MV-4-11 (cell line): ENCODE data around the gene LZTR1.

Experiments used
- DNase-seq: peaks from one replicate; lab custom pipeline; 2025; lab: John Stamatoyannopoulos, UW

LZTR1 gene

DNA sequence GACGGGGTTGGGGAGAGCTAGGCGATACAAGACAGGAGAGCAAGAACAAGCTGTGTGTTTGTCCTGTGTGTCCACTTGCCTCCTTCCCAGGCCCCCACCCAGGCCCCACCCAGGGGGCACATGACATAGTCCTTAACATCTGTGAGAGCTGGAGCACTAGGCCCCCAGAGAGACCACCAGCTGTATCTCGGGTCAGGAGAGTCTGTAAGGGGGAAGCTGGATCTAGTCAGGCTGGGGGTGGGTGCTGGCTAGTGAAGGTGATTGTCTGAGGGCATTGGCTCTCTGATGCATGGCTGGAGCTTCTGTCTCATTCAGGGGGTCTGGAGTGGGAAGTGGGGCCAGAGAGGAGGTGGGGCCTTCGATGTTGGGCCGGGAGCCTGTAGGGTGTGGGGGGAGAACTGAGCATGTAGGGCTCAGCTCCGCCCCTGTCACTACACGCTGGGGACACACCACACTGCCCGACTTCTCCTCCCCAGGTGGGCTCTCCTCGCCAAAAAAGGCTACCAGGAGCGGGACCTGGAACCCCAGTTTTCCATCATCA, 33.4 kb downstream of the LZTR1 start:
- no peak for DNase-seq

DNA sequence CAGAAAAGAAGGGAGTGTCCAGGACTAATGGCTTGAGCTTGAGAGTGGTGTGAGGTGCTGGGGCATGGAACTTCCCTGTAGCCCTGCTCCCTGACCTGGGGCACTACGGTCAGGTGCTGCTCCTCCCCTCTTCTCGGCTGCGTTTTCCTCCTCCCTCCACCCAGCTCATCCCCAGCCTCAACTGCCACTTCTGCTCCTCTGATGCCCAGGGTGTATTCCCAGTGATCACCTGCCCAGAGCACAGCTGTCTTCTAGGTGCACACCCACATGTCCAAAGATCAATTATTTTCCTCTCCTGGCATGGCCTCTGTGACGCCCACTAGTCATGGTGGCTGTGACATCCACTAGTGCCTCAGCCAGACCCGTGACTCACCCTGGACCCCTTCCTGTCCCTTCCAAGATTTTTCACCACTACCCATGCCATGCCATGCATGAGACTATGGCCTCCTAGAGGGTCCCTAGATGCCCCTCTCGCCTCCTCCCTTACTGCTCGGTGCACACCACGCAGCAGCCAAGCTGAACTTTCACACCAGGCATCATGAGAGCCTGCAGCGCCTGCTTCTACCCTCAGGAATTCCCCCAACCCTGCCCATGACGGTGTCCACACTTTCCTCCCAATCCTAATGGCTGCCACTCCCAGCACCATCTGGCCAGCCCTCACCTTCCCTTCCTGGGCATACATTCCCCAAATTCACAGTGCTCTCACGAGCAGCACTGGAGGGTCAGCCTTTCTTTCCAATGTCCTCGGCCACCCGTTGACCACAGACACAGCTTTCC, 34.7 kb downstream of the LZTR1 start:
- DNase-seq, result no peak

DNA sequence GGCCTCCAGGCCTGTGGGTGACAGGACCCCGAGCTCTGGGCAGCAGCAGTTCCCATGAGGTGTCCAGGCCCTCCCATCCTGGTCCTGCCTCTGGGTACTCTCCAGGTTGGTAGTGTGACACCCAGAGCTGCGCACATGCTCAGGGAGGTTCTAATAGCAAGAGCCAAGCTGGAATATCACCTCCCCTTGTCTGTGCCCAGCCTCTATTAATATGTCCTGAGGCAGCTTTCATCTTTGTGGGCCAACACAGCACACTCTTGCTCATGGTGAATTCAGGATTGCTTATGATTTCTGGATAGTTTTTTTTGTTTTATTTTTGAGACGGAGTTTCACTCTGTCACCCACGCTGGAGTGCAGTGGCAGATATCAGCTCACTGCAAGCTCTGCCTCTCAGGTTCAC, 36.2 kb downstream of the LZTR1 start:
- DNase-seq, result no peak

DNA sequence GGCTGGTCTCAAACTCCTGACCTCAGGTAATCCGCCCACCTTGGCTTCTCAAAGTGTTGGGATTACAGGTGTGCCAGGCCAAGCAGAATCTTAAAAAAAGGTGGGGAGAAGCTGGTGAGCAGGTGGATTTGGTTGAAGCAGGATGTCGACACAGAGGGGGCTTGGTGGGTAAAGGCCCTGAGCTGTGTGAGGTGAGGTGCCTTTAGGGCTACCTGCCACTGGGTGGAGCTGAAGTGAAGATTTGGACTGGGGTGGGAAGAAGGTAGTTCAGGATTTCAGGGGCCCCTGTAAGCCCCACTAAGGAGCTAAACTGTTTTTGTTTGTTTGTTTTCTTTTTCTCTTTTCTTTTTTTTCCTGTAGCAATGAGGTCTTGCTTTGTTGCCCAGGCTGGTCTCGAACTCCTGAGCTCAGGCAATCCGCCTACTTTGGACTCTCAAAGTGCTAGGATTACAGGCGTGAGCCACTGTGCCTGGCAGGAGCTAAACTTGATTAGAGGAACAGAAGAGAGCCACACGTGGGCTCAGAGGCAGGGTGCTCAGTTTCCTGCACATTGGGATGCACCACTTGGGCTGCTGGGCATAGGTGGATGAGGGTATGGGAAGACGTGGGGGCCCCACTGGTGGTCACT, 38.8 kb downstream of the LZTR1 start:
- no peak for DNase-seq

DNA sequence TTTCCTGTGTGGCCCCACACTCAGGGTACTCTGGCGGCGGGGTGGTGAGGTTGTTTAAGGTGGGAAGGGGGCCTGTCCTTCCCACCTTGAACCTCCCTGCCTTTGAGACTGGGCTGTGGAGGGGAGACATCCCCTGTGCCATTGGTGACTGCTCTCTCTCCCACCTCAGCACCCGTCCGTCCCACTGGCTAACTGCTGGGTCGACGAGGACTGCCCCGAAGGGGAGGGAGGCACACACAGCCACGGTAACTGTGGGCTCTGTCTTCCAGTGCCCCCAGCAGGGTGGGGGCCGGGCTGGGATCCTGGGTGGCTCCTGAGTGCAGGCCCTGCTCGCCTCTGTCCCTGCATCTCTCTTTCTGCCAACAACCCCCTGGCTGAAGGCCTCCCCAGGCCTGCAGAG, 40.4 kb downstream of the LZTR1 start:
- DNase-seq, result no peak

DNA sequence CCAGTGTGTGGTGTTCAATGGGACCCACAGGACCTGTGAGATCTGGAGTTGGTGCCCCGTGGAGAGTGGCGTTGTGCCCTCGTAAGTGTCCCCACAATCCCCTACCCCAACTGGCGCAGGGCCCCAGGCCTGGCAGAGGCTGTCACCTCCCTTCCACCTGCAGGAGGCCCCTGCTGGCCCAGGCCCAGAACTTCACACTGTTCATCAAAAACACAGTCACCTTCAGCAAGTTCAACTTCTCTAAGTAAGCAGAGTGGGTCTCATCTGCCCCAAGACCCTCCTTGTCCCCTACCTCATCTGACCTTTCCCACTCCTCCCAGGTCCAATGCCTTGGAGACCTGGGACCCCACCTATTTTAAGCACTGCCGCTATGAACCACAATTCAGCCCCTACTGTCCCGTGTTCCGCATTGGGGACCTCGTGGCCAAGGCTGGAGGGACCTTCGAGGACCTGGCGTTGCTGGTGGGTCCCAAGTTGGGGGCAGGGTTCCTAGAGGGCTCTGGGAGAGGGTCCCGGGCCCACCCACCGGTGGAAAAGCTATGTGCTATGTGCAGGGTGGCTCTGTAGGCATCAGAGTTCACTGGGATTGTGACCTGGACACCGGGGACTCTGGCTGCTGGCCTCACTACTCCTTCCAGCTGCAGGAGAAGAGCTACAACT, 41.0 kb downstream of the LZTR1 start:
- DNase-seq, result no peak

DNA sequence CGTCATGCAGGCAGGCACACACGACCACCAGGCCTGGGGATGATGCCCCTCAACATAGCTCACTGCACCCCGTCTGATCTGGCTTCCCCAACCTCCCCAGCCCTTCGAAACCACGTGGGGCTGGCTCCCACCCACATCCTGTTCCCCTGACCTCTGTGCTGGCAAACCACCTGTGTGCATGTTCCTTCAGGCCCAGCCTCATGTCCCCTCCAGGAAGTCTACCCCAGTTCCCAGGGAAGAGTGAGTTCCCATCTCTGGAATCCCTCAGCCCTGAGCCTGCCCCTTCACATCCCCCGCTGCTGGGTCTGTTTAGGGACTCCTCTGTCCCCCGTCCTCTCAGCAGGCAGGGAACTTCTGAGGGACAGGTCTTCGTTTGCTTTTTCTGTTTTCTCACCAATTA, 43.2 kb downstream of the LZTR1 start:
- no peak for DNase-seq

DNA sequence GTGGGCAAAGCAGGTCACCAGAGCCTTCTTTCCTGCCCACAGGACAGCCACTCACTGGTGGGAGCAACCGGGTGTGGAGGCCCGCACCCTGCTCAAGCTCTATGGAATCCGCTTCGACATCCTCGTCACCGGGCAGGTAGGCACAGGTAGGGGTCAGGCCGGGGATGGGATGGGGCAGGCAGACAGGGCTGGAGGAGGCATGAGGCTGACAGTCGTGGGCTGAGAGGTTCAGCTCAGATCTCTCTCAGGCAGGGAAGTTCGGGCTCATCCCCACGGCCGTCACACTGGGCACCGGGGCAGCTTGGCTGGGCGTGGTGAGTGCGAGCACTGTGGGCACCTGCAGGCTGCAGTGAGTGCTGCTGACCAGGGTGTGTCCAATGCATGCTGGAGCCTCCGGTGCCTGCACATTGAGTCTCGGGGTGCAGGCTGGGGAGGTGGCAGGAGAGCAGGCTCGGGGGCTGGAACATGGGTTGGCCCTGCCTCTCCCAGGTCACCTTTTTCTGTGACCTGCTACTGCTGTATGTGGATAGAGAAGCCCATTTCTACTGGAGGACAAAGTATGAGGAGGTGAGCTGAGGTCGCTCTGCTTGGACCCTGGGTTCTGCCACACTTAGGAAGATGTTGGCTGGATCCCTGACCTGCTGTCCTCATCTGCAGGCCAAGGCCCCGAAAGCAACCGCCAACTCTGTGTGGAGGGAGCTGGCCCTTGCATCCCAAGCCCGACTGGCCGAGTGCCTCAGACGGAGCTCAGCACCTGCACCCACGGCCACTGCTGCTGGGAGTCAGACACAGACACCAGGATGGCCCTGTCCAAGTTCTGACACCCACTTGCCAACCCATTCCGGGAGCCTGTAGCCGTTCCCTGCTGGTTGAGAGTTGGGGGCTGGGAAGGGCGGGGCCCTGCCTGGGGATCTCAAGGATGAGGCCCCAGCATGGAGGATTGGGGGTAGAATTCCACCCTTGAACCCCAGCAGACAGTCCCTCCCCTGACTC, 44.0 kb downstream of the LZTR1 start:
- no peak for DNase-seq

DNA sequence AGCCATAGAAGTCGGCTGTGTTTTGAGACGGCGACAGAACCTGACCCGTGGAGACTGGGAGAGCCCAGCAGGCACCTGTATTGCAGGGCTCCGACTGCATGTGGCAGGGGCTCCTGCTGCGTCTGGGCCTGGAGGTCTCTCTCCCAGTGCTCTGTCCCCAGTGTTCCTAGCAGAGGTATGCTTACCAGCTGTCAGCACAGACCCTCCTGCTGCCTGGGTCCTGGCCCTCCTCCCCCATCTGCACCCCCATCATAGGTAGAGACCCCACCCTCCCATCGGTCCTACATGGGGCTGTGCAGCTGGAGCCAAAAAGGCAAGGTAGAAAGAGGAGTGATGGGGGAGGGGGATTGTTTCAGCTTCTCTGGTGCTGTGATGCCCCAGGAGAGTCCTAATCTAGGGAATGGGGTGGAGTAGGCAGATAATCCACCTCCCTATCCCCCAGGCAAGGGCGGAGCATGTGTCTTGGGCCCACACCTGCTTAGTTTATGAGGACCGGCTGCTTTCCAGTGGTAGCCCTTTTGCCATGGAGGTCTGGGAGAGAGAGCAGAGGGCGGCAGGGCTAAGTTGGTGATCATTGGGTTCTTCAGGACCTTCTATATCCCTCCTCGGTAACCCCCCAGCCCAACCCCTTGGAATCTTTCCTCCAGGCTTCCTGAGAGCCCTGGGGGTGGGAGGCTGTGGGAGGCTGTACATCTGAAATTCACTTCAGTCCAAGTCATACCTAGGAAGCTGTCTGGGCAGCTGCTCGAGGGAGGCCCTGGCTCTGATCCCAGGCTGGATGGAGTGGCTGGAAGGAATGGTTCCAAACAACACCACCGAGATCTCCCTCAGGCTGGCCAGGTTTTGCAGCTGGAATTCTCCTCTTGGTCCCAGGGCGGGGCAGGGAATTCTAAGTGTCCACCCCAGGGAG, 44.9 kb downstream of the LZTR1 start:
- no peak for DNase-seq

DNA sequence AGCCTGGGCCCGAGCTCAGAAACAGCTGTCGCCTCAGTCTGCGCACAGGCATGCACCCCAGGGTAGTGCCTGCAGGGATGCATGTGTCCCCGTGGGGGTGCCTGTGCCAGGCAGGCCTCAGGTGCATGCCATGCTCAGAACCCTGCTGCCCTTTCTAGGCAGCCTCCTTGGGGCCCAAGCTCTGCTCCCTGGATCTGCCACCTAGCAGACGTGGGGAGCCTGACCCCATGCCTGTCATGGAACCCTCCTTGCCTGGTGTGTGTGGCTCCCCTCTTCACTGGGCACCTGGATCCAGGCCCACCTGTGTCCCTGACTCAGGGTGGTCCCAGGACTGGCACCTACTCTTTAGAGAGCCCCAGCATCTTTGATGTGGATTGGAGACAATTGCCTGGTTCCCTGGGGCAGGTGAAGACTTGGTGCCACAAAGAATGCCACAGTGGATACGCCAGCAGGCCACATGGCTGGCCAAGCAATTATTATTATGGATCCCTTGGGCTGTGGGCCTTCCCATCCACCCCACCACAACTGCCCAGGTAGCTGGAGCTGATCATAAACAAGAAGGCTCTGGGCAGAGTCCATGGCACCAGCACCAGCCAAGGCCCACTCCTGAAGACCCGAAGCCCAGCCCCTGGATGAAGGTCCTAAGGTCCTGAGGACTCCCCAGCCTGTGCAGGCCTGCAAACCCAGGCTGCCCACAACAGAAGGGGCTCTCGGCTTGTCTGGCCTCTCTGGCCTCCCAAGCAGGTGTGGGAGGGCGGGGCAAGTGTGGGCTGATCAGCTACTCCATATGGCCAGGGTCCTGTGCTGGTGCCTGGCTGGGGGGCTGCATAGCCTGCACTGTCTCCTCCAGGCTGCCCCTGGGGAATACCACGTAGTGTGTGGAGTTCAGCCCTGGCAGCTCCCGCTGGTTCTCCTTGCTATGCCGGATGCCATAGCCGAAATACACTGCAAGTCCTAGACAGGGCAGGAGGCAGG, 46.5 kb downstream of the LZTR1 start:
- no peak for DNase-seq

DNA sequence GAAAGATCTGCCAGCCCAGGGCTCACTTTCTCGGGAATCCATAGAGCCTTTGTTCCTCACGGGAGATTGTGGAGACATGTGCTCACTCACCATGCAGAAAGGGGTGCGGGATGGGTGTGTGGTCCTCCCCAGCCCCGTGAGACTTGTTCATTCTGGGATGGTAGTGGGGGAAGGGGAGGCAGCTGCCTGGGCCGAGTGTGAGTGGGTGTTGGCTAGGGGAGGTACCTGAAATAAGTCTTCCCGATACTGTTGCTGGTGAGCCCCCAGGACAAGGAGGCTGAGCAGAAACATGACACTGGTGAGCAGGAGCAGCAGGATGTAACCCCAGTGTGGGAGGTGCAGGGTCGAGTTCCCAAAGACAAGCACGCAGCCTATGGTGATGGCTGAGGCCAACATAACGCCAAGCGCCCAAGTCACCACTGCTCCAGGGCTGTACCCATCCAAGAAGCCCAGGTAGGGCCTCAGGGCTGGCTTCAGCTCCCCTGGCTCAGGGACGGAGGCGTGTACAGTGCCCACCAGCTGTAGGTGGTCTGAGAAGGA, 47.5 kb downstream of the LZTR1 start:
- DNase-seq, result no peak

DNA sequence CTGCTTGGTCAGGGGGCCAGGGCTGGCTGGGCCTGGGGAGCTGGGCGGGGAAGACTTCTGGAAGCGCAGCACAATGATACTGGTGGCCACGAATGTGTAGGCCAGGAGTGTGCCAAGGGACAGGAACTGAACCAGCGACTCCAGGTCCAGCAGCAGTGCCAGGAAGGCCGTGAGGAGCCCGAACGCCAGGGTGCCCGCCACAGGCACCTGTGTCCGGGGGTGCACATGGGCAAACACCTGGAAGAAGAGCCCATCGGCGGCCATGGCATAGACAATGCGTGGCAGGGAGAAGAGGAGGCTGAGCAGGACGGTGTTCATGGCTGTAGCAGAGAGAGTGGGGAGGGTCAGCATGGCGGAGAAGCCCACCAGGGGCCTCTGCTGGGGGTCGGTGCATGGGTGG, 47.9 kb downstream of the LZTR1 start:
- DNase-seq, result no peak

DNA sequence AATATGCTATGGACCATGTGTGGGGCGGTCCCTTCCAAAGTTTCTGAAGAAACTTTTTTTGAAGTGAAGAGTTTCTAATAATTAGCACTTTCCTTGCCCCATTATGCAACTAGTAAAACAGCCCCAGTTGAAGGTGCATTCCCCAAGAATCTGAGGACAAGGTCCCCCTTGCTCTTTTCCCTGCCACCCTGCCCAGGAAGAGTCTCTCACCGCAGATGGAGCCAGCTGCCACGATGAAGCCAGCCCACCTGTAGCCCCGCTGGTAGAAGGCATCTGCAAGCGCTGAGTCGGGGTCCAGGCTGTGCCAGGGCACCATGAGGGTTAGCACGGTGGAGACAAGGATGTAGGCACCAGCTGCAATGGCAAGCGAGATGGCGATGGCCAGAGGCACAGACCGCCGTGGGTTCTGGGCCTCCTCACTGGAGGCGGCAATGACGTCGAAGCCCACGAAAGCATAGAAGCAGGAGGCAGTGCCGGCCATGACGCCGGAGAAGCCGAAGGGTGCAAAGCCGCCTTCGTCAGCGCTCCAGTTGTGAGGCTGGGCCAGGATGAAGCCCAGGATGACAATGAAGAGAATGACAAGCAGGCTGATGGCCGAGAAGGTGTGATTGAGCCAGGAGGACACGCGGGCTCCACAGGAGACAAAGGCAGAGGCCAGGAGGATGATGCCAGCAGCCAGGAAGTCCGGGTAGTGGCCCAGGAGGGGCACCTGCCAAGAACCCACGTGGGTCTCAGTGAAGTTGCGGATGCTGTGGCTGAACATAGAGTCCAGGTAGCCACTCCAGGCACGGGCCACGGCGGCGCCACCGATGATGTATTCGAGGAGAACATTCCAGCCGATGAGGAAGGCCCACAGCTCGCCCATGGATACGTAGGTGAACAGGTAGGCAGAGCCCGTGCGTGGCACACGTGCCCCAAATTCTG, 48.8 kb downstream of the LZTR1 start:
- DNase-seq, result no peak

DNA sequence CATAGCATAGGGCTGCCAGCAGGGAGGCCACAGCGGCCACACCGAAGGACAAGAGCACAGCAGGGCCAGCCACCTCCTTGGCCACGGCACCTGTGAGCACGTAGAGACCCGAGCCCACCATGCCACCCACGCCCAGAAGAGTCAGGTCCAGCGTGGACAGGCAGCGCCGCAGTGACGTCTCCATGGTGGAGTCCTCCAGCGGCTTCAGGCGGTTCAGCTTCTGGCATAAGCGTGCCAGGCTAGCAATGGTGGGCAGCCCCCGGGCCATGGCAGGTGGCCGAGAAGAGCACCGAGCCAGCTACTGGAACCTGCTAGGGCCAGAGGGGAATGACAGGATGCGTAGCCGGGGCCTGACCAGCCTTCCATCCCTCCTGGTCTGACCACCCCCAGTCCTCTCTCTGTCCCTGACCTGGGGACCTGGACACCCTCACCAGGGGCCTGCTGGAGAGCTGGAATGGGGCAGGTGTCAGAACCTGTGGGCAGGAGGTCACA, 49.5 kb downstream of the LZTR1 start:
- no peak for DNase-seq

DNA sequence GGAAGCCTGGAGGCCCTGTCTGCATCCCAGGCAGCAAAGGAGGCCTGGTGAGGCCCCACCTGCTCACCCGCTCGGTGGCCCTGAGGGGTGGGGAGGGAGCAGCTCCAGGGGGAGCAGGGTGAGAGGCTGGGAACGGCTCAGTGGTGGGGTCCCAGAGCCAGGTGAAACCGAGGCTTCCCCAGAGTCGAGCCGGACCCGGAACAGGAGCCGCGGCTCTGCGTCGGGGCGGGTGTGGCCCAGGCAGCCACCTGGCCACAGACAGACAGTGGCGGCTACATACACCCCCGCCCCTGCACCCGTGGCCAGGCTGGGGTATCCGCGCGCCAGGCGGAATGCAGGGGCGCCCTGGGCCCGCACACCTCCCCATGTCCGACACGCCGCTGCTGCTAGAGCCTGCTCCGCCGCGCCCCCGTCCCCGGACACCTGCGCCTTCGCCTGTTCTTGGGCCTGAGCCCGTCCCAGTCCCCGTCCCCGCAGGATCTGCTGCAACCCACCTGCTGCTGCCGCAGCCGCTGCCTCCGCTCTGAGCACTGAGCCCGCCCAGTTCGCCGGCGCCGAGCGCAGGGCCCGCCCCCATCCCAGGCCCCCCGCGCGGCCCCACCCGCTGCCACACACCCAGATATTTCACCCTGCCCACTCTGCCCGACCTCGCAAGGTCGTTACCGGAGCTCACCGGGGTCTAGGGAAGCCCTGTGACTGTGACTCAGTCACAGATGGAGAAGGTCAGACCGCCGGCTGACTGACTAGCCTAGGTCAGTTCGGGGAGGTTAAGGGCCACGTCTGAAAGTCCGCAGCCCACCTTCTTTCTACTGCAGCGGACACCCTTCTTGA, 50.2 kb downstream of the LZTR1 start, which contains the start of gene SLC7A4:
SLC7A4 (minus strand) TSS at position 525 of the 831 bp plus-strand sequence. CDS start 749 bp downstream, outside the sequence.
- no peak for DNase-seq

DNA sequence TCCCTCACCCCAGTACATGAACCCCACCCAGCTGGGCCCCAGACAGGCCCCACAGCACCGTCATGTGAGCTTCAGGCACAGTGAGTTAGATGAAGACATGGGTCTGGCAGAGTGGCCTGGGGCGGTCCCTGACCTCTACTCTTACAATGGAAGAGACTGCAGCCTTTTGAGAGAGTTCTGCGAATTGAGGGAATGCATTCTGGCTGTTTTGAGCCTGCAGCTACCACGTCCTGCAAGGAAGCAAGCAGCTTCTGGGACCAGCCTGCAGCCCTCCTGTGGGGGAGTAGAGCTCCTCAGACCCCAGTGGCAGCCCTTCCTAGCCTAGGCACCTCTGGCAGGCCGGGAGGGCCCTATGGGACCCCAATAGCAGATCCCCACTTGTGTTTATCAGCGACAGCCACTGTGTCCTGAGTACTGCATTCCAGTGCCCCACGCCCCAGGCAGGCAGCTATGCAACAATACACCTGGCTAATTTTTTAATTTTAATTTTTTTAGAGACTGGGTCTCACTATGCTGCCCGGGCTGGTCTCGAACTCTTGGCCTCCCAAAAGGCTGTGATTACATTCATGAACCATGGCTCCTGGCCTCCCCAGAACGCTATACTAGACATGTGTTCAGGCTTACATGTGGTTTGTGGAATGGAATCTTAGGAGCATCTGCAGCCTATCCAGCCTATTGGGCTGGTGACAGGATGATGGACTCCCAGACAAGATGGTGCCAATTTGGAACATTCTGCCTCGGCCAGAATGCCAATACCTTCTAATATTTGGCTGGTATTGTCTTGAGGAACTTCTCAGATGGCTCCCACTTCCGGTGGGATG, 51.0 kb downstream of the LZTR1 start:
- DNase-seq, result no peak
